Measurements from ENCODE around the gene JAGN1. TPM values are rescaled to one million over a fixed set of nuclear protein-coding genes. Genes with fewer than 3 reads are reported as not detected.

JAGN1 gene
- total RNA-seq, 2 experiments from 2014 or later, result 11.7 to 13.6 TPM

DNA sequence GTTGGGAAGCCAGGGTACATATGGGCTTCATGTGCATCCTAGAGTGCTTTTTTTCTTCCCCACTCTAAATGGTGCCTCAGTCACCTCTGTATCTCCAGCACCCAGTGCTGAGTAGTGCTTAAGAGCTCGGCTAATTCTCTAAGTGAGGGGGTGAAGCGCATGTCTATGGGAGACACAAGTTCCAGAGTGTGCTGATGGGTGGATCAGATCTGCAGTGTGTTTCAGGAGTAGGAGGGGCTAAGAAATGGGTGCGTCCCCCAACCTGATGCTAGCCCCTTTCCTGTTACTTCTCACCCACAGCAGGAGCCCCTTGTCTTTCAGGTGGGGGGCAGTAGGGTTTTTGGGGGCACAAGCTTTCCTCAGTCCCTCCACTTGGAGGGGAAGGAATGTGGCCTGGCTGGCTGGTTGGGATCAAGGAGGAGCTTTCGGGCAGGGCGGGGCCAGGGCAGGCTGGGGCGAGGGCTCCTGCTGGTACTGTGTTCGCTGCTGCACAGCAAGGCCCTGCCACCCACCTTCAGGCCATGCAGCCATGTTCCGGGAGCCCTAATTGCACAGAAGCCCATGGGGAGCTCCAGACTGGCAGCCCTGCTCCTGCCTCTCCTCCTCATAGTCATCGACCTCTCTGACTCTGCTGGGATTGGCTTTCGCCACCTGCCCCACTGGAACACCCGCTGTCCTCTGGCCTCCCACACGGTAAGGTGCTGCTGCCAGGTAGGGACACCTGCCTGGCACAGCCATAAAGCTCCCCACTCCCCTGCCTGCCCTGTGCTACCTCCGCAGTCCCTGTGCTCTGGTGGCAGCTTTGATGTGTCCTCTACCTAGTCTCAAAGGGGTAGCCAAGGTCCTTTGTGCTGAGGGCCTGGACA is 12.2 kb downstream of the JAGN1 start, which contains the start of gene IL17RE:
Gene IL17RE (plus strand): TSS at position 477 of the 866 bp plus-strand sequence. CDS start 85 bp downstream, at position 562.
- Mint-ChIP-seq H3K4me3 (no peak within 1 kb of the TSS), H3K36me3 (ENCODE audit: low read depth) (no peaks in the 10 kb centered on the region), H3K4me1 (ENCODE audit: low read depth) (peaks cover 38% of the 10 kb centered on the region), H3K27me3 (ENCODE audit: low read depth) (no peaks in the 10 kb centered on the region), H3K9me3 (no peaks in the 10 kb centered on the region), H3K27ac (no peak within 1 kb of the TSS)
- no peak for DNase-seq
- CTCF ChIA-PET, result interaction anchor here (1.0 to 1.6 kb wide), 4 partner anchors 9 to 30 kb away, joined by 3 to 9 read pairs (median 4); partner anchors contain the start of genes CRELD1 and JAGN1
- intact Hi-C loops (cut with micrococcal nuclease), result loop anchor here (2.0 kb wide), 1 partner anchor 58 kb away; the partner anchor contains the start of gene RPUSD3

DNA sequence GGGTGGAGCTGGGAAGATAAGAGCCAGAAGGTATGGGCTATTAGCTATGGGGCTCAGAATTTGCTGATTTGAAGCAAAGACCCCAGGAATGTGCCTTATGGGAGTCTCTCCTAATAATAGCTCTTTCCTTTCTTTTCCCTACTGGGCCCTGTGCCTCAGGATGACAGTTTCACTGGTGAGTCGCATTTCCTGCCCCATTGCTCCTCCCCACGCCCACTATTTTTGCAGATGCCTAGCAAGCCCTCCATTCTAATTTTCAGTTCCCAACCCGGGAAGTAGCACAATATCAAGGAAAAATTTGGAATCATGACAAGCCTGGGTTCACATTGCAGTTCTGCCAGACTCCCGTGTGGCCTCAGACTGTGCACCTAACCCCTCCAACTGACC is 12.8 kb downstream of the JAGN1 start:
- H3K4me1 Mint-ChIP-seq (ENCODE audit: low read depth), result peaks cover 35% of the 10 kb centered on the region

DNA sequence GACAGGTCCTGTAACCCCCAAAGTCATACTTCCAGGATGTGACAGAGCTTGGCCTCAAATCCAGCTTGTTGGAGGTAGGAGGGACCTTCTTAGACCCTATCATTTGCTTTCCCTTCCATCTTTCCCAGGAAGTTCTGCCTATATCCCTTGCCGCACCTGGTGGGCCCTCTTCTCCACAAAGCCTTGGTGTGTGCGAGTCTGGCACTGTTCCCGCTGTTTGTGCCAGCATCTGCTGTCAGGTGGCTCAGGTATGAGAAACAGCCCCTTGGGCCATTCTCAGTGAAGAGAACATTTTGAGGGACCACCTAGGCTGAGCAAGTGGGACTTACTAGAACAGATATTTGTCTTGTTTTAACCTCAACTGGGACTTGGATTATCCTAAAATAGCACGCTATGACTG is 13.5 kb downstream of the JAGN1 start:
- intact Hi-C loops (cut with micrococcal nuclease), result loop anchor here (2.0 kb wide), 1 partner anchor 59 kb away; the partner anchor contains the start of gene RPUSD3
- Mint-ChIP-seq H3K27me3 (ENCODE audit: low read depth) (no peaks in the 10 kb centered on the region), H3K4me3 (no peak overlapping the region), H3K36me3 (ENCODE audit: low read depth) (no peaks in the 10 kb centered on the region), H3K27ac (no peak overlapping the region), H3K9me3 (no peaks in the 10 kb centered on the region), H3K4me1 (ENCODE audit: low read depth) (peaks cover 28% of the 10 kb centered on the region)
- CTCF ChIA-PET, result interaction anchor here (1.6 kb wide), 1 partner anchor 10 kb away, joined by 5 read pairs; no protein-coding TSS in a partner anchor
- no peak for DNase-seq

More for the DNA sequence above, 12.8 kb downstream of the JAGN1 start:
- Mint-ChIP-seq H3K27me3 (ENCODE audit: low read depth) (no peaks in the 10 kb centered on the region), H3K27ac (no peak overlapping the region), H3K36me3 (ENCODE audit: low read depth) (no peaks in the 10 kb centered on the region), H3K4me3 (no peak overlapping the region), H3K9me3 (no peaks in the 10 kb centered on the region)
- CTCF ChIA-PET, result interaction anchor here (1.0 to 1.6 kb wide), 4 partner anchors 10 to 30 kb away, joined by 3 to 9 read pairs (median 4); partner anchors contain the start of genes CRELD1 and JAGN1
- intact Hi-C loops (cut with micrococcal nuclease), result loop anchor here (2.0 kb wide), 1 partner anchor 58 kb away; the partner anchor contains the start of gene RPUSD3
- peak; percentile 34 for DNase-seq

DNA sequence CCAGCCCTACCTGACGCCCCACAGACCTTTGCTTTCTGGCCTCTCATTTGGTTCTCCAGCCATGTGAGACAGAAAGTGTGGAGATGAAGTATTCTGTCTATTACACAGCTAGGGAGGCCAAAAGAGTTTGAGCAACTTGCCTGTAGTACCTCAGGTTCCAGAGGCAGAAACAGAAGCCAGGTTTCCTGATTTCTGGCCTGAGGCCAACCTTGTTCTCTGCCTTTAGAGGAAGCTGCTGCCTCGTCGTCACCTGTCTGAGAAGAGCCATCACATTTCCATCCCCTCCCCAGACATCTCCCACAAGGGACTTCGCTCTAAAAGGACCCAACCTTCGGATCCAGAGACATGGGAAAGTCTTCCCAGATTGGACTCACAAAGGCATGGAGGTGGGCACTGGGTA is 16.1 kb downstream of the JAGN1 start:
- Mint-ChIP-seq H3K27me3 (ENCODE audit: low read depth) (peaks cover 3% of the 10 kb centered on the region), H3K4me1 (ENCODE audit: low read depth) (peaks cover 33% of the 10 kb centered on the region), H3K36me3 (ENCODE audit: low read depth) (no peaks in the 10 kb centered on the region), H3K27ac (no peak overlapping the region), H3K4me3 (no peak overlapping the region), H3K9me3 (no peaks in the 10 kb centered on the region)
- CTCF ChIA-PET, result interaction anchor here (0.5 kb wide), 1 partner anchor 26 kb away, joined by 4 read pairs; no protein-coding TSS in a partner anchor
- DNase-seq, result no peak
- intact Hi-C loops (cut with micrococcal nuclease), result no loop called here

DNA sequence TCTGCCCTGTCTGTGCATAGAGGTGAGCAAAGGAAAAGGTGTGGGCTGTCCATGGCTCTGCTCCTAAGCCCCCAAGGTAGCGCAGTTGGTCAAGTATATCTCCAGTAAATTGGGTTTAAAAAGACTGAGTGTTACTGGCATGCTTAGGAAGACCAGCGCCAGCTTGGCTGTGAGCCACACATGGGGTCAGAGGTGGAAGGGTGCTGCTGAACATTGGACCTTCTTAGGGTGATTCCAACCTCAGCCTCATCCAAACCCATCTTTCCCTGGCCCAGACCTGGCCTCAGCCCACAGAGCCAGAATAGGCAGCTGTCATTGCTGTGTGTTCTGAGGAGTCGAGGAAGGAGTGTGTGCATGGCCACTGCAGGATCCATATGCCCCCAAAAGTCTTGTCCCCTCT is 17.9 kb downstream of the JAGN1 start:
- CTCF ChIA-PET, result interaction anchor here (1.2 to 1.4 kb wide), 2 partner anchors 8 to 13 kb away, joined by 3 read pairs; partner anchors contain the start of gene IL17RC
- intact Hi-C loops (cut with micrococcal nuclease), result no loop called here
- Mint-ChIP-seq H3K27ac (no peak overlapping the region), H3K27me3 (ENCODE audit: low read depth) (peaks cover 4% of the 10 kb centered on the region), H3K36me3 (ENCODE audit: low read depth) (no peaks in the 10 kb centered on the region), H3K9me3 (no peaks in the 10 kb centered on the region), H3K4me1 (ENCODE audit: low read depth) (peaks cover 18% of the 10 kb centered on the region), H3K4me3 (no peak overlapping the region)
- no peak for DNase-seq

DNA sequence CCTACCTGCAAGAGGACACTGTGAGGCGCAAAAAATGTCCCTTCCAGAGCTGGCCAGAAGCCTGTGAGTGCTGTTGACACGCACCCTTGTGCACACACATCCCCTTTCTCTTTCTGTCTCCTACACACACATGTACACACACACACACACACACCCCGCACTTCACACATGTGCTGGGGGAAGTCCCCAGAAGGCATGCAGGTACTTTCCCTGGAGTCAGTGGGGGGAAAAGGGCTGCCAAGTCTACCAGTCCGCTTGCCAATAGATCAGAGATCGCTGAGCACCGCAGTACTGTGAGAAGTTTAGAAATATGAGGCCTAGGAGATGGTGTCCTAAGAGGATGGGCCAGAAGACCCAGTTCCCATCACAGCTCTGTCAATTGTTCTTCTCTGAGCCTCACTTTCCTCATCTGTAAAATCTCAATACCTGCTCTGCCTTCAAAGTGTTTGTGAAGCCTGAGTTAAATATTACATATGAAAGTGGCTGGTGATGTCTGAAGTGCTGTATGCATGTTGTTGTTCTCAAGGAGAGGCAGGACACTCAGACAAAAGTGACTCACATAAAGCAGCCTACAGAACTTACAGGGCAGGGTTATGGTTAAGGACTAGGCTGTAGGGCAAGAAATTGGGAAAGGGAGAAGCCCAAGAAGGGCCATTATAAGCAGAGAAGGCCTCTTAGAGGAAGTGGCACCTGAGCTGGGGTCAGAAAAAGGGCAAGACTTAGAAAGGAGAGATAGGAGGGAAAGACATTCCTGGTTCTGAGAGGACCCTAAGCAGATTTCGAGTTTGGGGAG is 19.0 kb downstream of the JAGN1 start:
- CTCF ChIA-PET, result no interaction called here
- H3K4me1 Mint-ChIP-seq (ENCODE audit: low read depth), result peaks cover 10% of the 10 kb centered on the region
- intact Hi-C loops (cut with micrococcal nuclease), result no loop called here
- no peak overlapping the region for H3K4me3 Mint-ChIP-seq
- no peak overlapping the region for H3K27ac Mint-ChIP-seq
- no peaks in the 10 kb centered on the region for H3K36me3 Mint-ChIP-seq (ENCODE audit: low read depth)
- peaks cover 4% of the 10 kb centered on the region for H3K27me3 Mint-ChIP-seq (ENCODE audit: low read depth)
- no peaks in the 10 kb centered on the region for H3K9me3 Mint-ChIP-seq
- DNase-seq, result peak; percentile 32

DNA sequence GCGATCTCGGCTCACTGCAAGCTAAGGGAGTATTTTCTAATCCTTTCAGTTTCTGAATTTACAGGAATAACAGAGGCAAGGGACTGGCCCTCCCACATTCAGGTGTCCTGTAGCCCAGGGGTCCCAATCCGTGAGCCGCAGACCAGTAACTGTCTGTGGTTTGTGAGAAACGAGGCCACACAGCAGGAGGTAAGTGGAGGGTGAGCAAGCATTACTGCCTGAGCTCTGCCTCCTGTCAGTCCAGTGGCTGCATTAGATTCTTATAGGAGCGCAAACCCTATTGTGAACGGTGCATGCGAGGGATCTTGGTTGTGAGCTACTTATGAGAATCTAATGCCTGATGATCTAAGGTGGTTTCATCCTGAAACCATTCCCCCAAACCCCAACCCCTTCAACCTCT is 21.5 kb downstream of the JAGN1 start:
- Mint-ChIP-seq H3K36me3 (ENCODE audit: low read depth) (no peaks in the 10 kb centered on the region), H3K4me1 (ENCODE audit: low read depth) (peaks cover 23% of the 10 kb centered on the region), H3K27me3 (ENCODE audit: low read depth) (peaks cover 5% of the 10 kb centered on the region), H3K4me3 (no peak overlapping the region), H3K9me3 (no peaks in the 10 kb centered on the region), H3K27ac (no peak overlapping the region)
- CTCF ChIA-PET, result interaction anchor here (1.0 to 1.3 kb wide), 3 partner anchors 20 to 85 kb away, joined by 3 read pairs; partner anchors contain the start of gene CRELD1
- intact Hi-C loops (cut with micrococcal nuclease), result no loop called here
- no peak for DNase-seq

DNA sequence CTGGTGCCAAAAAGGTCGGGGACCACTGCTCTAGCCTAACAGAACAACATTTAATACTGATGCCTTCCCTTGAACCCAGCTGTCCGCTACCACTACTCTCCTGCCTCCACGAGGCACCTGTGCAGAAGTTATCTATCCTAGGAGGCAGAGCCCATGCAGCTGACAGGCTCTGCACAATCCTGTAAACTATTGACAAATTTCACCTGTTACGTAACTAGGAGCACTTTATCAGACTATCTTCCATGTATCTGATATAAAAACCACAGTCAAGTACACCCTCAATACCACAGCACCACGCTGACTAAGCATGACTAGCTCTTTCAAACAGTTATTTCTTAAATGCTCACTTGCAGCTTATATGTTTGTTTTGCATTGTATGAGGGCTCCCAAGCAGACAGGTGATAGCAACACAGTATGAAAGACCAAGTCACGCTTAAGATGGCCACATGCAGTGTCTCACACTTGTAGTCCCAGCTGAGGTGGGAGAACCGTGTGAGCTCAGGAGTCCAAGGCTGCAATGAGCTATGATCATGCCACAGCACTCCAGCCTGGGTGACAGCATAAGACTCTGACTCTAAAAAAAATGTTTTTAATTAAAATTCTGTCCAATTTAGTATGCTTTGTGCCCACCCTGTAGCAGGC is 22.0 kb downstream of the JAGN1 start:
- peaks cover 23% of the 10 kb centered on the region for H3K4me1 Mint-ChIP-seq (ENCODE audit: low read depth)
- H3K27ac Mint-ChIP-seq, result no peak overlapping the region
- intact Hi-C loops (cut with micrococcal nuclease), result no loop called here
- H3K36me3 Mint-ChIP-seq (ENCODE audit: low read depth), result no peaks in the 10 kb centered on the region
- peaks cover 5% of the 10 kb centered on the region for H3K27me3 Mint-ChIP-seq (ENCODE audit: low read depth)
- H3K4me3 Mint-ChIP-seq, result no peak overlapping the region
- DNase-seq, result no peak
- H3K9me3 Mint-ChIP-seq, result no peaks in the 10 kb centered on the region
- CTCF ChIA-PET, result interaction anchor here (1.0 to 1.4 kb wide), 3 partner anchors 19 to 85 kb away, joined by 3 read pairs; partner anchors contain the start of gene CRELD1

DNA sequence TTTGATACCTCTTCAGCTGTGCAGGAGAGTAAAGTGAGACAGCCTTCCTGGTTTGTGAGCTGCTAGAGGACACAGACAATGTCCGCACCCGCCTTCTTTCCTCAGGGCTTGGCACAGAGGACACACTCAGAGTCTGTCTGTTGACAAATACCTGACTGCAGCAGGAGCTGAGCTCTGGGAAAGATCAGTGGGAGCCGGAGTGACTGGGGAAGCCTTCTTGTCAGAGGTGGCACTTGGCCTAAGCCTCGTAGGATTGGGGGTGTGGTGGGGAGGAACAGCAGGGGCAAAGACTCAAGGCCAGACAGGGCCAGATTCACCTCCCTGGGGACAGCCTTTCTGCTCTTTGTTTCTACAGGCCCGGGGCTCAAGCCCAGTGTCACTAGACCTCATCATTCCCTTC is 23.2 kb downstream of the JAGN1 start:
- no peak for DNase-seq
- CTCF ChIA-PET, result interaction anchor here (0.7 to 1.4 kb wide), 4 partner anchors 19 to 206 kb away, joined by 3 read pairs; no protein-coding TSS in a partner anchor
- Mint-ChIP-seq H3K27ac (no peak overlapping the region), H3K4me1 (ENCODE audit: low read depth) (peaks cover 23% of the 10 kb centered on the region), H3K27me3 (ENCODE audit: low read depth) (peaks cover 5% of the 10 kb centered on the region), H3K4me3 (no peak overlapping the region), H3K36me3 (ENCODE audit: low read depth) (no peaks in the 10 kb centered on the region), H3K9me3 (no peaks in the 10 kb centered on the region)
- intact Hi-C loops (cut with micrococcal nuclease), result no loop called here

DNA sequence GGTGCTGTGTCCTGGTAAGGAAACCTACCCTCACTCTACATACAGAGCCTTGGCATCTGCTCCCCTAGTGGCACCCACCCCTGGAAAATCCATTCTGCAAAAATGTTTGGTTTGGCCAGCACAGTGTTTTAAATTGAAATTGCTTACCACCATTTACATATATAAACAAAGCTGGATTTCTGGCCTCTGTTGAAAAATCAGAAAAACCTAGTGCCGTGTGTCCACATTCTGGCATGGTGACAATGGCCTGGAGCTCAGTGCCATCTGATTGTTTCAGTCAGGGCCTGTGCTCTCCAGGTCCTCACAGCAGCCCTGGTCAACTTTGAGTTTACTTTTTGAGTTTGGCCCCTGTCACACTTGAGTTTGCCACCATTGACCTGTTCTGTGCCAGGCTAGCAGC is 23.6 kb downstream of the JAGN1 start:
- CTCF ChIA-PET, result interaction anchor here (0.7 to 1.0 kb wide), 4 partner anchors 18 to 206 kb away, joined by 3 to 4 read pairs (median 3); no protein-coding TSS in a partner anchor
- Mint-ChIP-seq H3K9me3 (no peaks in the 10 kb centered on the region), H3K27ac (no peak overlapping the region), H3K4me1 (ENCODE audit: low read depth) (peaks cover 22% of the 10 kb centered on the region), H3K36me3 (ENCODE audit: low read depth) (no peaks in the 10 kb centered on the region), H3K27me3 (ENCODE audit: low read depth) (peaks cover 5% of the 10 kb centered on the region), H3K4me3 (no peak overlapping the region)
- no peak for DNase-seq
- intact Hi-C loops (cut with micrococcal nuclease), result no loop called here

DNA sequence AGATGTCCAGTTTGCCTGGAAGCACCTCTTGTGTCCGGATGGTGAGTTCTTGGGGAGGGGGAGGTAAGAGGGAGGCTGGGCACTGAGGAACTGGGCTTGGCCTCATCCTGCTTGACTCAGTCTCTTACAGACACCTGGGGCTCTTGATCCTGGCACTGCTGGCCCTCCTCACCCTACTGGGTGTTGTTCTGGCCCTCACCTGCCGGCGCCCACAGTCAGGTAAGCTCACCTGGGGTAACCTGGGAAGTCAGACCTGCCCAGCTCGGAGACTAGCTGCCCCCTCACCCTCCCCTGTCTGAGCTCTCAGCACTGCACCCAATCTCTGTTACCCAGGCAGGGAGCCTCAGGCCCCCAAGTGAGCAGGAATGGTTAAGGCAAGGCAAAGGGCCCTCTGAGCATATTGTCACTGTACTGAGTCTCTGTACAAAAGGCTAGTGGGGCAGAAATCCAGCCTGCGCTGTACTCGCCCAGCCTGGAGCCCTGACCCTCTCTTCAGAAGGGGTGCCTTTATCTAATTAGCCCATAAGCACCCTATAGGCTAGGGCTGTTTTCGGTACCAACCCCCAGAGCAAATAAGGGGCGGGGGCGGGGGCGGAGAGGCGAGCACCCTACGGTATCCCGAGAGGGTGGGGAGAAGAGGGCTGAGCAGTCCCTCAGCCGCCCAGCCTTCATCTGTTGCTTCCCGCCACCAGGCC is 24.3 kb downstream of the JAGN1 start:
- CTCF ChIA-PET, result interaction anchor here (0.8 to 1.0 kb wide), 2 partner anchors 18 to 20 kb away, joined by 3 to 4 read pairs; no protein-coding TSS in a partner anchor
- DNase-seq, result no peak
- Mint-ChIP-seq H3K4me3 (peak overlapping the region; percentile 43), H3K9me3 (no peaks in the 10 kb centered on the region), H3K4me1 (ENCODE audit: low read depth) (peaks cover 16% of the 10 kb centered on the region), H3K27ac (no peak overlapping the region), H3K36me3 (ENCODE audit: low read depth) (no peaks in the 10 kb centered on the region), H3K27me3 (ENCODE audit: low read depth) (peaks cover 5% of the 10 kb centered on the region)
- intact Hi-C loops (cut with micrococcal nuclease), result loop anchor here (1.0 kb wide), 1 partner anchor 24 kb away; the partner anchor contains the start of gene JAGN1
